K562 (cell line): ENCODE data around the gene COL15A1. TPM values are rescaled to one million over a fixed set of nuclear protein-coding genes. Genes with fewer than 3 reads are reported as not detected.

ENCODE experiments used
- FOSL1 ChIP-seq: fragments of 200-800 bp; sonication (Bioruptor generic); conservative IDR thresholded peaks from 2 replicates; pipeline ENCODE4 v1.6.1; 2016; ENCODE audit warnings: missing genetic modification characterization, missing compliant biosample characterization
- FOXJ3 ChIP-seq: sonication (generic); formaldehyde crosslinking; IDR thresholded peaks from 2 replicates; pipeline ENCODE4 v1.4.0; 2020; ENCODE audit warnings: mild to moderate bottlenecking, missing genetic modification reagents
- MCM7 ChIP-seq, 2 experiments: fragments of 450-650 bp; IDR thresholded peaks; 2 replicates each; pipeline ENCODE4 v1.6.1; 2016 to 2018
- MTA3 ChIP-seq: fragments of 450-650 bp; formaldehyde crosslinking; IDR thresholded peaks from 2 replicates; pipeline ENCODE4 v1.6.1; 2017; ENCODE audit warnings: mild to moderate bottlenecking, borderline replicate concordance
- RBM34 ChIP-seq: fragments of 200-400 bp; formaldehyde crosslinking; IDR thresholded peaks from 2 replicates; pipeline ENCODE4 v1.6.1; 2018; ENCODE audit warnings: low read length, borderline replicate concordance; ENCODE audit not compliant: insufficient read depth
- SIN3A ChIP-seq, 2 experiments: fragments of 150-350 bp in 1 of 2; IDR thresholded peaks; 2 replicates each; pipeline ENCODE4 v1.6.1; 2011 to 2016; ENCODE audit warnings: borderline replicate concordance in 2 of 2, low read depth in 2 of 2, low read length in 2 of 2, mild to moderate bottlenecking in 2 of 2, moderate library complexity in 2 of 2; ENCODE audit not compliant: control insufficient read depth in 1 of 2
- STAG1 ChIP-seq: sonication (generic); formaldehyde crosslinking; IDR thresholded peaks from 2 replicates; pipeline ENCODE4 v1.5.0; 2020; ENCODE audit warnings: missing genetic modification reagents, borderline replicate concordance
- U2AF2 ChIP-seq: fragments of 200-400 bp; formaldehyde crosslinking; optimal IDR thresholded peaks from 2 replicates; pipeline ENCODE3; 2017; ENCODE audit warnings: low read depth, mild to moderate bottlenecking, low read length
- XRCC3 ChIP-seq: fragments of 450-650 bp; IDR thresholded peaks from 2 replicates; pipeline ENCODE4 v1.6.1; 2017; ENCODE audit warnings: mild to moderate bottlenecking, moderate library complexity
- ZFP36 ChIP-seq: fragments of 150-350 bp; IDR thresholded peaks from 2 replicates; pipeline ENCODE4 v1.6.1; 2018; ENCODE audit warnings: low read length, low read depth; ENCODE audit not compliant: partially characterized antibody
- ZFPM2 ChIP-seq: fragments of 250-450 bp; sonication (Bioruptor Pico); IDR thresholded peaks from 2 replicates; pipeline ENCODE4 v1.5.1; 2022; ENCODE audit warnings: mild to moderate bottlenecking
- ZNF165 ChIP-seq: fragments of 250-450 bp; sonication (Bioruptor Pico); IDR thresholded peaks from 2 replicates; pipeline ENCODE4 v1.4.0; 2020; ENCODE audit warnings: borderline replicate concordance
- ZNF561 ChIP-seq: fragments of 450-650 bp; formaldehyde crosslinking; conservative IDR thresholded peaks from 2 replicates; pipeline ENCODE4 v1.4.0; 2020; ENCODE audit warnings: mild to moderate bottlenecking, moderate library complexity
- ZNF584 ChIP-seq: fragments of 200-800 bp; sonication (Bioruptor generic); IDR thresholded peaks from 2 replicates; pipeline ENCODE4 v1.6.1; 2016; ENCODE audit warnings: low read depth, mild to moderate bottlenecking, missing genetic modification characterization, missing compliant biosample characterization
- polyA plus RNA-seq, 8 experiments: library from polyadenylated mRNA; depleted of rRNA in 4 of 8; stranded (reverse) in 5 of 8; unstranded in 3 of 8; fragments of >200 nt; fragmentation: Nextera tagmentation in 2 of 8; fragmentation: Illumina TruSeq in 1 of 8; extraction: Ambion mirVana in 2 of 8; extraction: Trizol in 1 of 8; gene quantifications; 2 replicates each; pipeline versions ENCODE4 v1.2.1 to v1.2.3, GENCODE V29; 2011 to 2014; ENCODE audit warnings: inconsistent platforms in 1 of 8, missing spikeins in 1 of 8
- total RNA-seq, 7 experiments: library from RNA; depleted of rRNA in 6 of 7; stranded (reverse); fragments of >200 nt in 6 of 7; fragmentation: Illumina TruSeq in 2 of 7; extraction: Trizol in 2 of 7; gene quantifications; 2 replicates each; pipeline versions ENCODE4 v1.2.1 to v1.2.3, GENCODE V29; 2011 to 2021; ENCODE audit warnings: low replicate concordance in 1 of 7
- TF ChIP-seq, protein P1 (sequence below): fragments of 200-800 bp; sonication (Bioruptor generic); IDR thresholded peaks from 2 replicates; pipeline ENCODE4 v1.6.1; 2016; ENCODE audit warnings: missing genetic modification characterization, missing compliant biosample characterization
- TF ChIP-seq, protein P2 (sequence below): sonication (generic); formaldehyde crosslinking; IDR thresholded peaks from 2 replicates; pipeline ENCODE4 v1.8.0; 2022; ENCODE audit warnings: mild to moderate bottlenecking, missing genetic modification reagents
- TF ChIP-seq, protein P3 (sequence below): sonication (generic); formaldehyde crosslinking; IDR thresholded peaks from 2 replicates; pipeline ENCODE4 v1.4.0; 2020; ENCODE audit warnings: mild to moderate bottlenecking, missing genetic modification reagents
- TF ChIP-seq, protein P4 (sequence below): conservative IDR thresholded peaks from 2 replicates; pipeline ENCODE4 v1.6.1; 2011; ENCODE audit warnings: low read depth, mild to moderate bottlenecking, low read length; ENCODE audit not compliant: control insufficient read depth

Gene COL15A1
- total and polyA plus RNA-seq, 9 of the 15 experiments (the other 6 are each of a cell fraction or from before 2014, with no cell fraction given), result 0.46 to 5.1 (median 2.6) TPM

DNA sequence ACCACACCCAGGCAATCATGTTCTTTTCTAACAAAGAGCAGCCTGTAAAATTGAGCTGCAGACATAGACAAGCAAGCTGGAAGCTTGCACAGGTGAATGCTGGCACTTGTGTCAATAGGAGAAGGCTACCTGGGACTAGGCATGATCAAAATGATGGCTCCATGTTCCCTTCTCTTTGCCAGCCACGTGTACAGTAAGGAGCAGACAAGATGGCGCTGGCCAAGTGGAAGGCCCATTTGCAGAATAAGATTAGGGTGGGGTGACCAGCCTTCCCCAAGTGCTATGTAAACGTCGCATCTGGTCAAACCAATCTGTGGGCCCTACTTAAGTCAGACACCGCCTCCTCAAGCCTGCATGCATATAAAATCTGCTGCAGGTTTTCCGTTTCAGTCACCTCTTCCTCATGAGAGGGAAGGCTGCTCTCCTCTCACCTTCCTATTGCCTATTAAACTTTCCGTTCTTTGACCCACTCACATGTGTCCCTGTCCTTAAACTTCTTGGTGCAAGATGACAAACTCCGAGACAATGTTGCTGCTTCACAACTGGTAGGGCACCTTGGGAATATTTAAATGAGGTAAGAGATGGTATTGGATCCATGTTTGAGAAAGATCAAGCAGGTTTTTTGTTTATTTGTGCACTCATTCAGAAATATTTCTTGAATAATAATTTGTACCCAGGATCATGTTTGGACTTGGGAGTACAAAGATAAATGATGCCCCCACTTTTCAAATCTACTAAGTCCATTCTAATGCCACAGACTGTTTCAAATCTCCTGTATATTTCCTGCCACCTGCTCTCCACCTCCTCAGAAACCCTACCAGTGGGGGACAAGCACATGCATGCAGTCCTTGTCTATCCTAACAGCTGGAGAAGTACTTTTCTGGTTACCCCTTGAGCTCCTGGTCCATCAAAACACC lies 130.5 kb downstream of the COL15A1 start (continued):
- TF ChIP-seq, protein P1, sequence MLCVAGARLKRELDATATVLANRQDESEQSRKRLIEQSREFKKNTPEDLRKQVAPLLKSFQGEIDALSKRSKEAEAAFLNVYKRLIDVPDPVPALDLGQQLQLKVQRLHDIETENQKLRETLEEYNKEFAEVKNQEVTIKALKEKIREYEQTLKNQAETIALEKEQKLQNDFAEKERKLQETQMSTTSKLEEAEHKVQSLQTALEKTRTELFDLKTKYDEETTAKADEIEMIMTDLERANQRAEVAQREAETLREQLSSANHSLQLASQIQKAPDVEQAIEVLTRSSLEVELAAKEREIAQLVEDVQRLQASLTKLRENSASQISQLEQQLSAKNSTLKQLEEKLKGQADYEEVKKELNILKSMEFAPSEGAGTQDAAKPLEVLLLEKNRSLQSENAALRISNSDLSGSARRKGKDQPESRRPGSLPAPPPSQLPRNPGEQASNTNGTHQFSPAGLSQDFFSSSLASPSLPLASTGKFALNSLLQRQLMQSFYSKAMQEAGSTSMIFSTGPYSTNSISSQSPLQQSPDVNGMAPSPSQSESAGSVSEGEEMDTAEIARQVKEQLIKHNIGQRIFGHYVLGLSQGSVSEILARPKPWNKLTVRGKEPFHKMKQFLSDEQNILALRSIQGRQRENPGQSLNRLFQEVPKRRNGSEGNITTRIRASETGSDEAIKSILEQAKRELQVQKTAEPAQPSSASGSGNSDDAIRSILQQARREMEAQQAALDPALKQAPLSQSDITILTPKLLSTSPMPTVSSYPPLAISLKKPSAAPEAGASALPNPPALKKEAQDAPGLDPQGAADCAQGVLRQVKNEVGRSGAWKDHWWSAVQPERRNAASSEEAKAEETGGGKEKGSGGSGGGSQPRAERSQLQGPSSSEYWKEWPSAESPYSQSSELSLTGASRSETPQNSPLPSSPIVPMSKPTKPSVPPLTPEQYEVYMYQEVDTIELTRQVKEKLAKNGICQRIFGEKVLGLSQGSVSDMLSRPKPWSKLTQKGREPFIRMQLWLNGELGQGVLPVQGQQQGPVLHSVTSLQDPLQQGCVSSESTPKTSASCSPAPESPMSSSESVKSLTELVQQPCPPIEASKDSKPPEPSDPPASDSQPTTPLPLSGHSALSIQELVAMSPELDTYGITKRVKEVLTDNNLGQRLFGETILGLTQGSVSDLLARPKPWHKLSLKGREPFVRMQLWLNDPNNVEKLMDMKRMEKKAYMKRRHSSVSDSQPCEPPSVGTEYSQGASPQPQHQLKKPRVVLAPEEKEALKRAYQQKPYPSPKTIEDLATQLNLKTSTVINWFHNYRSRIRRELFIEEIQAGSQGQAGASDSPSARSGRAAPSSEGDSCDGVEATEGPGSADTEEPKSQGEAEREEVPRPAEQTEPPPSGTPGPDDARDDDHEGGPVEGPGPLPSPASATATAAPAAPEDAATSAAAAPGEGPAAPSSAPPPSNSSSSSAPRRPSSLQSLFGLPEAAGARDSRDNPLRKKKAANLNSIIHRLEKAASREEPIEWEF (CRISPR knock-in tag), result no peak
- TF ChIP-seq RBM34 (no peak), XRCC3 (no peak), ZNF584 (CRISPR knock-in tag) (peak; percentile 75), STAG1 (CRISPR knock-in tag) (no peak), MCM7 (IDR thresholded peaks at IDR 0.05) (no peak), ZFP36 (no peak), FOXJ3 (CRISPR knock-in tag) (no peak), U2AF2 (no peak), FOSL1 (tag) (no peak), MTA3 (peak; percentile 99), ZNF561 (peak; percentile 70; the same call in 1 of the 2 replicates), ZNF165 (CRISPR knock-in tag) (peak; percentile 90), SIN3A (IDR thresholded peaks at IDR 0.05; ENCODE audit: borderline replicate concordance in 2 of 2, control insufficient read depth in 1 of 2, low read depth in 2 of 2, low read length in 2 of 2) (no peak; a peak in 2 of 4 replicates), ZFPM2 (CRISPR knock-in tag) (peak; percentile 24; the same call in 1 of the 2 replicates)
- TF ChIP-seq, protein P2, sequence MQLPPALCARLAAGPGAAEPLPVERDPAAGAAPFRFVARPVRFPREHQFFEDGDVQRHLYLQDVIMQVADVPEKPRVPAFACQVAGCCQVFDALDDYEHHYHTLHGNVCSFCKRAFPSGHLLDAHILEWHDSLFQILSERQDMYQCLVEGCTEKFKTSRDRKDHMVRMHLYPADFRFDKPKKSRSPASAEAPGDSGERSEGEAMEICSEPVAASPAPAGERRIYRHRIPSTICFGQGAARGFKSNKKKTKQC (CRISPR knock-in tag), result no peak
- TF ChIP-seq, protein P3, sequence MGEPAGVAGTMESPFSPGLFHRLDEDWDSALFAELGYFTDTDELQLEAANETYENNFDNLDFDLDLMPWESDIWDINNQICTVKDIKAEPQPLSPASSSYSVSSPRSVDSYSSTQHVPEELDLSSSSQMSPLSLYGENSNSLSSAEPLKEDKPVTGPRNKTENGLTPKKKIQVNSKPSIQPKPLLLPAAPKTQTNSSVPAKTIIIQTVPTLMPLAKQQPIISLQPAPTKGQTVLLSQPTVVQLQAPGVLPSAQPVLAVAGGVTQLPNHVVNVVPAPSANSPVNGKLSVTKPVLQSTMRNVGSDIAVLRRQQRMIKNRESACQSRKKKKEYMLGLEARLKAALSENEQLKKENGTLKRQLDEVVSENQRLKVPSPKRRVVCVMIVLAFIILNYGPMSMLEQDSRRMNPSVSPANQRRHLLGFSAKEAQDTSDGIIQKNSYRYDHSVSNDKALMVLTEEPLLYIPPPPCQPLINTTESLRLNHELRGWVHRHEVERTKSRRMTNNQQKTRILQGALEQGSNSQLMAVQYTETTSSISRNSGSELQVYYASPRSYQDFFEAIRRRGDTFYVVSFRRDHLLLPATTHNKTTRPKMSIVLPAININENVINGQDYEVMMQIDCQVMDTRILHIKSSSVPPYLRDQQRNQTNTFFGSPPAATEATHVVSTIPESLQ (CRISPR knock-in tag), result no peak
- TF ChIP-seq, protein P4, sequence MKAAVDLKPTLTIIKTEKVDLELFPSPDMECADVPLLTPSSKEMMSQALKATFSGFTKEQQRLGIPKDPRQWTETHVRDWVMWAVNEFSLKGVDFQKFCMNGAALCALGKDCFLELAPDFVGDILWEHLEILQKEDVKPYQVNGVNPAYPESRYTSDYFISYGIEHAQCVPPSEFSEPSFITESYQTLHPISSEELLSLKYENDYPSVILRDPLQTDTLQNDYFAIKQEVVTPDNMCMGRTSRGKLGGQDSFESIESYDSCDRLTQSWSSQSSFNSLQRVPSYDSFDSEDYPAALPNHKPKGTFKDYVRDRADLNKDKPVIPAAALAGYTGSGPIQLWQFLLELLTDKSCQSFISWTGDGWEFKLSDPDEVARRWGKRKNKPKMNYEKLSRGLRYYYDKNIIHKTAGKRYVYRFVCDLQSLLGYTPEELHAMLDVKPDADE, result no peak
